Activated CD4-positive, alpha-beta T cell treated with anti-CD3 and anti-CD28 coated beads for 48 hours (primary cell): ENCODE data around the gene APBB2.
"Not testable (repeated sequence)": the region's sequence is repeated elsewhere in the genome, so short reads cannot be mapped to it uniquely, and the experiment has no call there.

Source experiments
- DNase-seq: peaks from one replicate; pipeline ENCODE4 v3.0.0-alpha.2; 2020

APBB2 gene

DNA sequence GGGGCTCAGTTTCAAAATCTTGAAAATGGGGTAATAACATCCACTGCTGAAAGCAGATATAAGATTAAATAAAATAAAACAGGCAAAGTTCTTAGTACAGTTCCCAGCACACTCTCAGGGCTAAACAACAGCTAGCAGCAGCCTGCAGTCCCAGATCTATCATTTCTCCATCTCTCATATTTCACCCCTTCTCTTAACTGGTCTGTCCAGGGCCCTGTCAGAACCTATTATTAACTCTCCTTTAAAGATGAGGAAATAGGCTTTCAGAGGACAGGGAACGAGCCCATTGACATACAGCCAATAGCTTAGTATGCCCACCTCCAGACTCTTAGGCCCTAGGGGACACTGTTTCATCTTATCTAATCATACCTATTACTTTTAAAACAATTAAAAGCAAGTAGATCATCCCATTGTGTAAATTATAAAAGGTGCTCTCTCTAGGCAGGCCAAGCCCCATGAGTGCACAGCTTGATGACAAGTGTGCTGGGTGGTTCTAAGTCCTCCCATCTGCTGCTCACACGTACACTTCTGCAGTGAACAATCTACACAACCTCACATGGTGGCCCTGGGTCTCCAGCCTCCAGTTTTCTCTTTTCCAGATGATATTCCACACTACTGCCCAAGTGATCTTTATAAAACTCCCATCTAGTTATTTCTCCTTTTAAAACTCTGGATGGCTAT is 119.0 kb downstream of the APBB2 start:
- no peak for DNase-seq

DNA sequence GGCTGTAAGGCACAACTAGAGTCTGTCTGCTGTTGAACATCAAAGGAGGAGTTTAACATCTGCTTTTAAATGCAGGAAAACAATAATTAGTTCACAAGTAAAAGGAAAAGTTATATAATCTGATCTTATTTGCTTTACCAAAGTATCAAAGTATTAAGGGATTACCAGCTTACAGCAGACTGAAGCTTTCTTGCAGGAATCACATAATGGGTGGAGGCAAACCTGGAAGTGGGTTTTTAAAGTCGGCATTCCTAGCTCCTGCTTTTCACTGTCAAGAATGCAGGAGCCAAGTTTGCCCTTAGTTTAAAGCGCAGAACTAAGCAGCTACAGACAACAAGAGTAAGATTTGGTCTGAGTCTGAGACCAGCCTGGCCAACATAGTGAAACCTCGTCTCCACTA is 122.2 kb downstream of the APBB2 start:
- no peak for DNase-seq

DNA sequence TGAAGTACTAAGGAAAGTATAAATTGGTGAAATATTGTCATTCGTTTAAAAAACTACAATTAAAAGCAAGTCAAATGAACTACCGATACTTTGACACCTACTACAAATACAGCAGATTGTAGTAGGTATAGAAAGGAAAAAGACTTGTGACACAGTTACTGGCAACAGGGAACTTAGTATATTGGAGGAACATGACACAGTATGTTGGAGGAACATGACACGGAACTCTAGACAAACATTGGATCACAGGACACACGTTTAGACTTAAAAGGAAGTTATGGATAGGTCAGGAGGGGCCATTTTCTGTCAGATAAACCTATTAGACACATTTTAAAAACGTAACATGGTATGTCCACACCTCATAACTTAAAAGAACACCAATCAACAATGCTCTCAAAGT is 132.5 kb downstream of the APBB2 start:
- no peak for DNase-seq

DNA sequence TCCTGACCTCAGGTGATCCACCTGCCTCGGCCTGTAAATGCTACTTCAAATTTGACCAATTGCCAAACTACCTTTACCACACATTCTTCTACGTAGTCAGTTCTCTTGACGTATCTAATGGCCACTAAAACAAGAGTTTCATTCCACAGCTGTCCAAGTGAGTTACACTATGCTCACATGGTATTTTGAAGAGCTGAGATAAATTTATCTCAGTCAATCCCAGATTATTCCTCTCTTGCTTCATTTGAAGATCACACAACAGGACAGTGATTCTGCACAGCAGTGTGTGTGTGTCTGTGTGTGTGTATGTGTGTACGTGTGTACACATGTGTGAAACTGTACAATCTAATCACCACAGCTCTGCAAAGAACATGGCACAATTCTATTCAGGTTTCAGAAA is 133.4 kb downstream of the APBB2 start:
- DNase-seq: no peak

DNA sequence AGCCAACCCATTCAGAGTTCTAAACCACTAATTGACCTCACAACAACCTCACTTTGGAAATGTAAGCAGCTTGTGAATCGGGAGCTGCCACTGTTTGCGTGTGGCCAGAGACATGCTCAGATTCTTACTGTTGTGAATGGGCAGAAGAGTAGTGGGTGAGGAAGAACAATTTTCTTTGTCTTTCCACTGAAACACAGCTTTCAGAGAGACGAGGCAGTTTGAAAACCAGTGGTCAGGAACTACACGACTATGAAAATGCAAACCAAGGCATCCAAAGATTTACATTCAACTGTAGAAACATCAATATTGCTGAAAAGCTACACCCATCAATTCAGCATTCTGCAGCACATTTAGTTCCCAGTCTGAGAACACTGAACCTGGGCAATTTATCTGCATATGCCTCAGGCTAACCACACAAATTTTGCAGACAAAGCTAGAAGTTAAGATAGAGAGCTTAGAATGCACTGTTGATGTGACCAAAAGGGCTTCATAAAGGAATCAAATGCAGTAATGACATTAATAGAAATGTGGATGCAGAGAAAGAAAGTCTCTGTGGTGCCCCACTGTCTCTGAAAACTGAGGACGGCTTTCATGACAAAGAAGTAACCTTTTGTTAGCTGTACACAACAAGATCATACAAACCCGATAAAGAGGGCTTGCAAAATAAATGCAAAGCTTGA is 134.3 kb downstream of the APBB2 start:
- DNase-seq: no peak

DNA sequence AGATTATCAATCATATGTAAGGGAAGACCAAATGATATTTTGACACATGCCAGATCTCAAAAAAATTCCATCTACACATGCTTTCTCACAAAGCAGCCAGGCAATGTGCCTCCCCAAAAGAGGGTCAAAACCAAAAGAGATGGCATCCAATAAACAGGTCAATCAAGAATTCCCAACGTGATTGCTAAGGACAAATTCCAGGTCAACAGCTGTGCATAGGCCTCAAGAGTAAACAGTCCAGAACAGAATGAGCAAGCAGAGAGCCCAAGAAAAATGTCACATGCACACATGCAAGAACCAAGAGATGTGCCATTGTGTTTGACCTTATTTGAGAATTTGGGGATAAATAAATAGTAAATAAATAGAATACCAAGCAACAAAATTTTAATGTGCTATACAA is 136.7 kb downstream of the APBB2 start:
- no peak for DNase-seq

DNA sequence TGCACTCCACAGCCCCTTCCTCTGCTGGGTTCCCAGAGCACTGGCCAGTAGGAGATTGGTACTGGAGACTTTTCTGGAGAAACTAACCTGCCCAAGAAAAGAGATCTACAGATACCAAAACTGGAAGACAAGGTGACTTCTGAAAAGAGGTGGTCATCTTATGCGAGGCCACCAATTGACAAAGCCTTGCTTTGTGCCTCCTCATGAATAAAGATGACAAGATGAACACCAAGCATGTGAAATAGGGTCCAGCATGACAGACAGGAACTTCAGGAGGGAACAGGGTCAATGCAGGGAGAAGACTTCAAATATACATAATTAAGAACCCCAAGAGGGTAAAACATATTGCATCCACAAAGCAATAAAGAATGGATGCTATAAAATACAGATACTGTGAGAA is 137.9 kb downstream of the APBB2 start:
- no peak for DNase-seq

DNA sequence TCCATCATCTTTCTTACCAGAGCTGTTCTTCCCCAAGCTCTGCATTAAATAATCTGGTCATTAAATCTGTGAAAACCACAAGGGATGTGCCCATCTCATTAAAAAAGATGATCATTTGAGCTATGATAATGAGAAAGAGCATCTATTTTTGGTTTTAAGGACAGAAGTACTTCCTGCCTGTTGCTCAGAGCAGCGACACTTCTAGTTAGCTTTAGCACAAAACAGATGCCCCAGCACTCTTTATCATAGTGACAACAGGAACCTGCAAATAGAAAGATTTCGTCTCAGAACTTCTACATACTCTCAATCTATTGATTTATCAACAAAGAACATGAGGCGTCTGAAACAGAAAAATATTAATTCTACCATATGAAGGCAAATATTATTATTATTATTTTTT is 140.1 kb downstream of the APBB2 start:
- no peak for DNase-seq

DNA sequence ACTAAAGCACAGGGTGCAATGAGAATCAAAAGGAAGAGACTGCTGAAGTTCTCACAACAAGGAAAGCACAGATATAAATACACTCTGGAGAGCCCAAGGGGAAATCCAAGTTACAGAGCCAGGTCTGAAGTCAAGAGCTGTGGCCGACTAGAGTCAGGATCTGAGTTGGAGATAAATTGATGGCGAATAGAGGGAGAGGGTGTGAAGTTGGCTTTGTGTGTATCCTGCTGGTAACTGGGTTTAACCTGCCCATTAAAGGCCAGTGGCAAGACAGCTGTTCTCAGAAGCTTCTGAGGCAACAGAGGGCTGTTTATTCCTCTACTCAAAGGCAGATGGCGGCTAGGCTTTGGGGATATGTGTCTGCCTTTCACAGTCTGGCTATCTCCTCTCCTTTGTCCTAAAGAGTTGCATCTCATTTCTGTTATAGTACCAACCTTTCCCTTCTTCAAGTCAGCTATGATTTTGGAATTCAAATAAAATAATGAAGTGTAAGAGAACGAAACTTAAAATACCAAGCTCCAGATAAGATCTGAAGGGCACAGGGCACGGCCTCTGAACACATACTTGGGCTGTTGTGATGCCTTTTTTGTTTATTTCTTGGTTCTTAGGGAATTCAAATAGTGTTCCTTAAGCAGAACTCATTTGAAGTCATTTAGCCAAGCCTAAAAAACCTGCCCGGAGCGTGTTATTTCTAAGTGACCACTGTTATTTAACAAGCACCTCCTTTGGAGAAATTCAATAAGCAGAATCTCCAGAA is 142.1 kb downstream of the APBB2 start:
- DNase-seq: no peak

DNA sequence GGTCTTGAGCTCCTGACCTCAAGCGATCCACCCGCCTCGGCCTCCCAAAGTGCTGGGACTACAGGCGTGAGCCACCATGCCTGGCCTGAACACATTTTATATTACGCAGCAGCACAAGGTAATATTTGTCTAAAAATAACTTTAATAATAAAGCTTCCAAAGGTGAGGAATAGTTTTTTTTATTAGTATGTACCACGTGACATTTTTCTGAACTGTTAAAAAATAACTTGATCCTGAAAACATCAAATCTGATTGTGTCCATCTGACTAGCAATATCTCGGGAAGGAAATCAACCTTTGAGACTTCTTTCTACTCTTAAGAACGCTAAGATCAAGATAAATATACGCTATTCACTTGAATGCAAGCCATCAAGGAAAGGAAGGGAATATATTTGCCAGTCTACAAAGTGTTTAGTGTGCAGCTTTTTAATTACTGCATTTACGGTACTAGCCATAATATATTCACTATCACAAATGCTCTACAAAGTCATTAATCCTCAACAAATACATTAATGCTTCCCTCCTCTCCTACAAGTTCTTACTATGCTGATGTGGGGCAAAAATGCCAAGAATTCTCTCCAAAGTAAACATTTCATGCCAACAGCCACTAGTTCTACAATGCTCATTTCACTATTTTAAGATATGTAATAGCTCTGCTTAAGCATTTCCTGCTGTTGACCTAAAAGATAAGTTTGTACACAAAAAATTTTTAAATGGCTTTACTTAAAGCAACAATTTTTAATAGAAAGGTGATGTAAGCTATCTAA is 143.6 kb downstream of the APBB2 start:
- DNase-seq: no peak

DNA sequence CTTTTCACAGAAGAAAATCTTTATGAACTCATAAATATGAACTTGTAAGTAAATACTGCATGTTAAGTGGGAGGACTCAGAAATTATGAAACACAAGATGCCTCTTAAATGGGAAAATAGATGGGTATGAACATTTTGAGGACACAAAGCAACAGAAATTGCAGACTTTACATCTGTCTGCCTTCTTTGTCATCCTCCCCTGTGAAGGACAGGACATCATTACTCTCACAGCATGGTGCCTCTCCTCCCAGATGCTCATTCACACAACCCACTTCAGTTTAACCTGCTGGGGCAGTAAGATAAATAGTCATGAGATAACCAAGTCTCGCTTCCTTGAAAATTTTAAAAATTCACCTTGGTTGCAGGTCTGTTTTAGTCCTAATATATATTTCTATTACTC is 144.5 kb downstream of the APBB2 start:
- DNase-seq: no peak

DNA sequence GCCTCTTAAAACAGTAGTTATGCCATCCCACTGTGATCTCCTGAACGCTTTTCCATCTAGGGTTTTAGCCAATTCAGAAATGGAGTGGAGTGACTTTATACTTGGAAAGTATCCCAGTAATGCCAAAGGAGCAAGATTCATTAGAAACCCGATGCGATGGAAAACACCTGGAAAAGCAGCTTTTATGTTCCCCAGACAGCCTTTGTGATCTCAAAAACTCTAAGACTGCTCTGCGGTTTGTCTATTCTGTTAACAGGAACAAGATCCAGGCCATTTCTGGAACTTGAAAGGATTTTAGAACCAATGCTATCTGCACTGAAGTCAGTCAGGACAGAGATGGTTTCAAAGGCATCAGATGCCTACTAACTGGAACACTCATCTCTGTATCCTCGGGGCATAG is 145.1 kb downstream of the APBB2 start:
- DNase-seq: no peak

DNA sequence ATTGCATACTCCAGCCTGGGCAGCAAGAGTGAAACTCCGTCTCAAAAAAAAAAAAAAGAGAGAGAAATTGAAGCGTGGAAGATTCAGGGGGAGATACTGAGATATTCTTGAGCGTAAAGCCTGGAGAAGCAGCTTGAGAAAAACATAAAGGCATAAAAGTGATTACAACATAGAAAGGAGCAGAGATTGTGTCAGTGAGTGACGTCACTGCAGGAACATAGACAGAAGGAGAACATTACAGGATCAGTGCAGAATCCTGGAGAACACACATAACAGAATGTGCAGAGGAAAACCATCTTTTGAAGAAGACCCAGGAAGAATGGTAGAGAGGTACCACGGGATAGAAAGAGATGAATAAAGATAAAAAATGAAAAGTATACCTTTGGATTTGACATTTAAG is 147.0 kb downstream of the APBB2 start:
- no peak for DNase-seq

DNA sequence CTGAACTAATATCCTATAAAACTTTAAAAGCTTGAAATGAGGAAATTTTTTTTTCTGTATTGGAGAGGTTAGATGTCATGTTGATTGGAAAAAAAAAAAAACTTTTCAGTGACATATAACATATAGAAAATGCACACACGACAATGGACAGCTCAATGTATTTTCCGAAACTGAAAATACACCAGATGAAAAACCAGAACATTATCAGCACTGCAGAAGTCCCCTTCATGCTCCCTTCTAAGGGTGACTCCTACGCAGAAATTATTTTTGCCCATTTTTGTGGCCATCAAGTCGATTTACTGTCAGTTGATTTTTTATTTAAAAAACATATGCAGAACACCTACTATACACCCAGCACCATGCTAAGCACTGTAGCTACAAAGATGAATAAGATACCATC is 148.3 kb downstream of the APBB2 start:
- no peak for DNase-seq

DNA sequence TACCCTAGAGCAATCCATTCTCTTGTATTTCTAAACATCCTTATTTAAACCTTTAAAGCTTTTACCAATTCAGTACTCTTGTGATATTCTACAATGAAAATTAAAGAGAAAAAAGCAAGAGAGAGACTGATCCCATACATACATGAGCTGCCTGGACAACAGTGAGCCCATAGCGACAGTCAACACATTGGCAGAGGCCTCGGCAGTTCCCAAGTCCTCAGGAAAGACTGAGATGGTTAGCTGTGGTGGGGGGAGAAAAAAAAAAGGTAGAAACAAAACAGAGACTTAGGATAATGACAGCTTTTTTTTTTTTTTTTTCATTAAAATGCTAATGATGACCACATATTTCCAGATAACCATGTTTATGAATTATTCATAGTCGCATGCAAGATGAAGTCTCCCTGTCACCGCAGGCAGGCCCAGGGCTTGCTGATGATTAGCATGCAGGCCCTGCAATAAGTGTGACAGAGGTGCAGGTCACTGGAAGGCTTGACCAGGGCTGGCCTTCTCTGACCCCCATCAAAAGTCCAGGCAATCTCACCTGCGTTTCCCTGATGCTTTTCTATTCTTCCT is 148.8 kb downstream of the APBB2 start:
- DNase-seq: no peak

DNA sequence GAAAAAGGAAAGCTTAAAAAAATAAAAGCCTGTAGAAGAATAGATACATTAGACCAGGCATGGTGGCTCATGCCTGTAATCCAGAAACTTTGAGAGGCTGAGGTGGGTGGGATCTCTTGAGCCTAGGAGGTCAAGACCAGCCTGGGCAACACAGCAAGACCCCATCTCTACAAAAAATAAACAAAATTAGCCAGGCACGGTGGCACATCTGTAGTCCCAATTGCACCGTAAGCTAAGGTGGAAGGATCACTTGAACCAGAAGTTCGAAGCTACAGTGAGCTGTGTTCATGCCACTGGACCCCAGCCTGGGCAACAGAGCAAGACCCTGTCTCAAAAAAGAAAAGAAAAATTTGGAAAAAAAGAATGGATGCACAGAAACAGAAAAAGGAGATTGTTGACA is 149.4 kb downstream of the APBB2 start:
- no peak for DNase-seq

DNA sequence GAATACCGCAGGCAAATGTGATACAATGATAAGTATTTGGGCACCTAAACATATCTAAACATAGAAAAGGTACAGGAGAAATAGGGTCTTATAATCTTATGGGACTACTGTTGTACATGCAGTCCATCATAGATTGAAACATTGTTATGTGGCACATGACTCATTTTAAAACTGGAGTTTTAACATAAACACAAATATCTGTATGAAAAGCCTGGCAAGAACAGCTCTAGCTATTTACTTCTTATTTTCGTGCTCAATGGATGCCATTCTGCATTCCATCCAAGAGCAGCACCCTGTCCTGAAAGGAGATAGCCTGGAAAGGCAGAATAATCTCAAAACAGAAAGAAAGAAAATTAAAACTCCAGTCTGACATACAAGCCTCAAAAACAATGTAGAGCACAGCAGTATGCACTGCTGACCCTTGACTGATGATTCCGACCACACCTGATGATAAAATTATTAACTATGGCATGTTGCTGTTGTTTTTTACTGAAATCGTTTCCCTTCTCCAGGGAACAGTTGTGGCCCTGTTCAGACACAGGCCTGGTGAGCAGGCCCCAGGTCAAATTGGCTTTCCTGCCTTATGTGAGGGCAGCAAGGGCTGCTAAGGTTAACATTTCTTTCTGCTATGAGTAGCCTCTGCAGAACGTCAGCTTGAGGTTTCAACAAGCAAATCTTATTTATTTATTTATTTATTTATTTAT is 152.7 kb downstream of the APBB2 start:
- DNase-seq: no peak

DNA sequence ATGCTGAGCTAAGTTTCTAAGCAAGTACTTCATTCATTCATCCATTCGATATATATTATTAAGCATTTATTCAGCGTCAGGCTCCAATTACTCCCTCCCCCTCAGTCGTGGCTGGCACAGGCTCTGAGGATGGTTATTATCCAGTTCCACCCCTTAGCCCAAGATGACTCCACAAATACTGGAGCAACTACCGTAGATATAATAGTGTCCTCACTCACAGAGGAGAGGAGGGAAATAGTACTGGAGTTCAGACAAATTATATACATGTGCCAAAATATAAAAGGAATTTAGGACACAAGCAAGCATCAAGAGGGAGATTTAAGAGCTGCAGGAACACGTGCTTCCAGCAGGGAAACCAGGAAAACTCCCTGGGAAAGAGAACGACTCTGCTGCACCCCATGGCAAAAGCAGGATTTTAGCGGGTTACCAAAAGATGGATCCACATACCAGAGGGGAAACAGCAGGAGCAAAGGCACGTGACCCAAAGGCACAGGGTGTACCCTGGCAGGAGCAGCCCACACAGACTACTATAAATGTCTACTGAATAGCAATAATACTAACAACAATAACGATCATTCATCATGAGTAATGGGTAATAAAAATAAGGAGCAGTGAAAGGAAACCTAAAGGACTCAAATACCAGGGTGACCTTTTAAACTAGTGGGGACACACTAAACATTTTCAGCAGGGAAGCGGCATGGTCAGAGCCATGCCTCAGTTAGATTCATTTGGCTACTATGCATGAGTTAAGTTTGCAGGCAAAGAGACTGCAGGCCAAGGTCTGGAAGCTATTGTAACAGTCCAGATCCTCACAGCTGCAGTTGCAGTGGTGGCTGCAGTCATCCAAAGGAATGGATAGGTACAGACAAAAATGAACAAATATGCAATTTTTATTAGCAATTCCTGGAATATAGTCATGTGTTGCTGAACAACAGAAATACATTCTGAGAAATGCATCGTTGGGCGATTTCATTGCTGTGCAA is 153.7 kb downstream of the APBB2 start:
- DNase-seq: no peak

DNA sequence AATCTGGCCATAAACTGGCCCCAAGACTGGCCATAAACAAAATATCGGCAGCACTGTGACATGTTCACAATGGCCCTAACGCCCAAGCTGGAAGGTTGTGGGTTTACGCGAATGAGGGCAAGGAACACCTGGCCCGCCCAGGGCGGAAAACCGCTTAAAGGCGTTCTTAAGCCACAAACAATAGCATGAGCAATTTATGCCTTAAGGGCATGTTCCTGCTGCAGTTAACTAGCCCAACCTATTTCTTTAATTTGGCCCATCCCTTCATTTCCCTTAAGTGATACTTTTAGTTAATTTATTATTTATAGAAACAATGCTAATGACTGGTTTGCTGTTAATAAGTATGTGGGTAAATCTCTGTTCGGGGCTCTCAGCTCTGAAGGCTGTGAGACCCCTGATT is 154.9 kb downstream of the APBB2 start:
- DNase-seq: not testable (repeated sequence)

DNA sequence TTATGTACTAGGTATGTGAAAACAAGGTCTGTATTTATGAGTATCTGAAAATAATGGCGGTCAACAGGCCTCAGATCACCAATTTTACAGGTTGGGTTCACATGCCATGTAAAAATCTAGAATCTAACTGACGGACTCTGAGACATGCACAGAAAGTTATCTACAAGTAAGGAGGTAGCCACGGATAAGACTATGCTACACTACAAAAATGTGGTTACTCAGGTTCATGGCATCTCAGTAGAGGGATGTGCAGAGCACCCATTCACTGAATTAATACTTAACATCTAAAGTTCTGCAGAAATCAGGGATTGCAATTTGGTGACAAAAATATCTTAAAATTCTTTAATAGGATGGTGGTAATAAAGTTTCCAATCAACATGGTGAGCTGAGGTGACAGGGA is 155.9 kb downstream of the APBB2 start:
- no peak for DNase-seq

DNA sequence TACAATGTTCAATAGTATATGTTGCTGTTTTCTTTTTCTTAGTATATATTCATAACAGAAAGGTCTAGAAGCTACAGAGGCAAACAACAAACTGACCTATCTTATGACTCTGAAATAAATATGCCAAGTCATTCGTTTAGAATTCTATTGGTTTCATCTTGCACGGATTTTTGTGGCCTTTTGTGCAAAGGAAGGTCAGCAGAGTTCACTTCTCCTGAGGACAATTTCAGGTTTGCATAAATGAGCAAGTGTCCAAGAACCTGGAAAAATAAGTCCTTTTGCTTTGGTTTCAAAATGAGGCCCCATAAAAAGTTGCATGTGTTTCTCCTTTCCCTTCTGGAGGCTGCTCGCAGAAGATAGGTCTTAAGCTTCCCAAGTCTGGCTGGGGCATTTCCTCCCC is 156.9 kb downstream of the APBB2 start:
- no peak for DNase-seq
